ENCODE results near the gene TAP1.

Gene TAP1

DNA sequence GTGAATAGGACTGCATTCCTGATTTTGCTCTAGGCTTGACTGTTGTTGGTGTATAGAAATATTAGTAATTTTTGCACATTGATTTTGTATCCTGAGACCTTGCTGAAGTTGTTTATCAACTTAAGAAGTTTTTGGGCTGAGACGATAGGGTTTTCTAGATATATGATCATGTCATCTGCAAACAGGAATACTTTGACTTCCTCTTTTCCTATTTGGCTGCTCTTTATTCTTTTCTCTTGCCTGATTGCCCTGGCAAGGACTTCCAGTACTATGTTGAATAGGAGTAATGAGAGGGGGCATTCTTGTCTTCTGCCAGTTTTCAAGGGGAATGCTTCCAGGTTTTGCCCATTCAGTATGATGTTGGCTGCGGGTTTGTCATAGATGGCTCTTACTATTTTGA lies 50.1 kb downstream of the TAP1 start:
- TF ChIP-seq, protein P1, sequence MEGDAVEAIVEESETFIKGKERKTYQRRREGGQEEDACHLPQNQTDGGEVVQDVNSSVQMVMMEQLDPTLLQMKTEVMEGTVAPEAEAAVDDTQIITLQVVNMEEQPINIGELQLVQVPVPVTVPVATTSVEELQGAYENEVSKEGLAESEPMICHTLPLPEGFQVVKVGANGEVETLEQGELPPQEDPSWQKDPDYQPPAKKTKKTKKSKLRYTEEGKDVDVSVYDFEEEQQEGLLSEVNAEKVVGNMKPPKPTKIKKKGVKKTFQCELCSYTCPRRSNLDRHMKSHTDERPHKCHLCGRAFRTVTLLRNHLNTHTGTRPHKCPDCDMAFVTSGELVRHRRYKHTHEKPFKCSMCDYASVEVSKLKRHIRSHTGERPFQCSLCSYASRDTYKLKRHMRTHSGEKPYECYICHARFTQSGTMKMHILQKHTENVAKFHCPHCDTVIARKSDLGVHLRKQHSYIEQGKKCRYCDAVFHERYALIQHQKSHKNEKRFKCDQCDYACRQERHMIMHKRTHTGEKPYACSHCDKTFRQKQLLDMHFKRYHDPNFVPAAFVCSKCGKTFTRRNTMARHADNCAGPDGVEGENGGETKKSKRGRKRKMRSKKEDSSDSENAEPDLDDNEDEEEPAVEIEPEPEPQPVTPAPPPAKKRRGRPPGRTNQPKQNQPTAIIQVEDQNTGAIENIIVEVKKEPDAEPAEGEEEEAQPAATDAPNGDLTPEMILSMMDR (conservative IDR thresholded peaks at IDR 0.05; ENCODE audit: low read depth, low read length), result no peak
- H3K4me3 ChIP-seq (ENCODE audit: low read length), result no peak overlapping the region
- DNase-seq (ENCODE audit: low read depth), result no peak

- no peak for DNase-seq (ENCODE audit: low read depth)
- no peak overlapping the region for H3K4me3 ChIP-seq (ENCODE audit: low read length)
- TF ChIP-seq, protein P1 (conservative IDR thresholded peaks at IDR 0.05; ENCODE audit: low read depth, low read length), result no peak
Observed at GRCh38 chr6:32799740-32800139, 53.8 kb downstream of the TAP1 start.

DNA sequence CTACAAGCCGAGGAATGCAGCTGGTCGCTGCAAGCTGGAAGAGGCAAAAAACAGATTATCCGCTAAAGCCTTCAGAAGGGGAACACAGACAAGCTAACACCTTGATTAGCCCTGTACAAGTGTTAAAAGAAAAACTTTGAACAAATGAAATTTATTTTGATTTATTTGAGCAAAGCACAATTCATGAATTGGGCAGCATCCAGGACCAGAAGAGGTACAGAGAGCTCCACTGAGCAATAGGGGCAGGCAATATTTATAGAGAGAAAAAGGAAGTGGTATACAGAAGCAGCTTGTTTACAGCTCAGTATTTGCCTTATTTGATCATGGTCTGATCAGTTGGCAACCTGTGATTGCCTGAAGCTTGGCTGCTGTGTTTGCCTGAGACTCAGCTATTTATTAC lies 54.3 kb downstream of the TAP1 start:
- no peak overlapping the region for H3K4me3 ChIP-seq (ENCODE audit: low read length)
- TF ChIP-seq, protein P1 (conservative IDR thresholded peaks at IDR 0.05; ENCODE audit: low read depth, low read length), result no peak
- no peak for DNase-seq (ENCODE audit: low read depth)

GRCh38 chr6:32796848-32797776 lies 56.4 kb downstream of the TAP1 start:
- H3K4me3 ChIP-seq (ENCODE audit: low read length), result peak overlapping the region; percentile 21
- no peak for DNase-seq (ENCODE audit: low read depth)
- TF ChIP-seq, protein P1 (conservative IDR thresholded peaks at IDR 0.05; ENCODE audit: low read depth, low read length), result peak; percentile 78

Data from retinal pigment epithelial cell (primary cell).